GM21786 (cell line): ENCODE measurements around the gene KCNG3.
"Not testable (repeated sequence)": the region's sequence is repeated elsewhere in the genome, so short reads cannot be mapped to it uniquely, and the experiment has no call there.

ENCODE experiments used
- ATAC-seq: cut with Tn5 transposase; IDR thresholded peaks from one replicate; pipeline ENCODE4 v1.9.1; 2021; ENCODE audit not compliant: unreplicated experiment

The KCNG3 gene

DNA sequence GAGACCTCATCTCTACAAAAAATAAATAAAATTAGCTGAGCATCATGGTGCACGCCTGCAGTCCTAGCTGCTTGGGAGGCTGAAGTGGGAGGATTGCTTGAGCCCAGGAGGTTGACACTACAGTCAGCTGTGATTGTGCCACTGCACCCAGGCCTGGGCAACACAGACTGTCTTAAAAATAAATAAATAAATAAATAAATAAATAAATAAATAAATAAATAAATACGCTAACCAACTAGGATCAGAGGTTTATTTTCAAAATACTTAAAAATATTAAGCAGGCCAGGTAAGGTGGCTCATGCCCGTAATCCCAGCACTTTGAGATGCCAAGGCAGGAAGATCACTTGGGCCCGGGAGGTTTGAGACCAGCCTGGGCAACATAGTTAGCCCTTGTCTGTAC, 63.6 kb downstream of the KCNG3 start:
- no peak for ATAC-seq

DNA sequence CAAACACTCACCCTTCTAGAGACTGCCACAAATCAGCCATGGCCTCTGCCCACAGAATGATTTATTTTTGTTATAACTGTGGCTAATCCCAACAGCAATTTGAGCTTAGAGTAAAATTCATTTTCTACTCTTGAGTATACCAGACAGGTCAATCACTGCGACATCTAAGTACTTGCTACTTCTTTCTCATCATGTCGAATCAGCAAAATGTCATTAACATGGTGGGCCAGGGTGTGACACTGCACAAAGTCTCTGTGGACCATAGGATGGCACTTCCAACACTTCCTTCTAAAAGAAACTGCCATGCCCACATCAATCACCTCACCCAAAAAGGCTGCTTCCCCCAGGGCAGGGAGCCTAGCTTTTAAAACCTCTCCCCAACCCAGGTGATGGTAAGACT, 64.4 kb downstream of the KCNG3 start:
- ATAC-seq = no peak

DNA sequence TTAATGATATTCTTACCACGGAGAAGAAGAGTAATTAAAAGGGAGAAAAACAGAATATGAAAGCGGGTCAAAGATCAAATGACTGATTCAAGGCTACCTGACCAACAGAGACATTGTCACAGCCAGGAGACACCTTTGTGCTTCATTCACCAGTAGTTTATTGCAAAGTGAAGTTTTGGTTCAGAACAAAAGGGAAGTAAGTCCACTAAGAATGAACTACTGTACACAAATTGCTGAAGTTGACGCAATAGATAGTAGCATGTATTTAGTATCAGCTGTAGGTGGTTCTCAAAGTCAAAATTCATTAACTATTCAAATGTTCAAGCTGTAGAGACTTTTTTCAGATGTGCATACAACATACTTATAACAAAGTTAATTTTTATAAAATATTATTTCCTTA, 68.1 kb downstream of the KCNG3 start:
- no peak for ATAC-seq

DNA sequence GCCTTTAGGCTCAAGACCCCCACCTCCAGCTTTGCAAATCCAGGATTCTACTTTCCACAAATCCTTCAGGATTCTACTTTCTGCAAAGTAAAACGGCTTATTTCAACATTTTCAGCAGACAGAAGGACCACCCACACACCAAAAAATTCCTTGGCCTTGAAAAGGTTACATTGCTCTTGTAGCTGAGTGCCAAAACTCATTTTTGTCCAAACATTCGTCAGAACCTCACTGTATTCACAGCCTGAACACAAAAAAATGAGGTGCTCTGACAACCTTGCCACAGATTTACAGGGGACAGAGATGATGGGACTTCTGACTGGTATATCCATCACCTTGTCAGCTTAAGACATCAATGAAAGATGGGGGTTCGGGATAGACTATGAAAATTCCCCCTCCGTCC, 69.7 kb downstream of the KCNG3 start:
- ATAC-seq = no peak

DNA sequence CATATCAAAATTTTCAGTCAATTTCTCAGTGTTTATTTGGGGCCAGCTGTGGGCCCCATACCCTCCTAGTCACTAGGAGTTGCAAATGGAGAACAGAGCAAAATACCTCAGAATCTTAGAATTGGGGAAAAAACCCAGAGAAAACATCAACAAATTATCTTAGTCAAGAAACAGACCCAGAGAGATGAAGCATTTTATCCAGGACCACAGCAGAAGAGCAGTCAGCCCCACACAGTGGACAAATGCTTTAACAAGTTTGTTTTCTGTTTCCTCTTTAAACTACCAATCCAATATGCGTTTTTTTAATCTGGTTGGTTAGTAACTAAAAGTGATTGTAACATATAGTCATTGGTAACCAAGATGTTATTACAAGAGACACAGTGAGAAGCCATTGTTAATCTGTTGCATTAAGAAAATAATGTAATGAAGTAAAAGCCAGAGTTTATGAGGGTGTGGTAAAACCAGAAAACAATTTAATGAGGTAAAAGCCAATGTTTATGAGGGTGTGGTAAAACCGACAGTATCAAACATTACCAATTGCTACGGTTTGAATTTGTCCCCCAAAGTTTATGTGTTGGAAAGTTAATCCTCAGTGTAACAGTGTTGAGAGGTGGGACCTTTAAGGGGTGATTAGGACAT, 72.1 kb downstream of the KCNG3 start:
- no peak for ATAC-seq

DNA sequence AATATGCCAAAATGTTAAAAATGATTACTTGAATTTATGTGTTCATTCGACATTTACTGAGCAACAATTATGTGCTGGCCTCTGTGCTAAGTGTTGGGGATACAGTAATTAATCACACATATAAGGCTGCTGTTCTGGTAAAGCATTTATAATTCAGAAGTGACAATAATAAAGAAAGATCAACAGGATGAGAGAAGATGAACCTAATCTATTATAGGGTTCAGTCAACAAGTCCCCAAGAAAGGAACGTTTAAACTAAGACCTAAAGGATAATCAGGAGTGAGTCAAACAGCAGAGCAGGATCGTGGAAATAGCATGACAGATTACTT, 72.7 kb downstream of the KCNG3 start:
- ATAC-seq = no peak

DNA sequence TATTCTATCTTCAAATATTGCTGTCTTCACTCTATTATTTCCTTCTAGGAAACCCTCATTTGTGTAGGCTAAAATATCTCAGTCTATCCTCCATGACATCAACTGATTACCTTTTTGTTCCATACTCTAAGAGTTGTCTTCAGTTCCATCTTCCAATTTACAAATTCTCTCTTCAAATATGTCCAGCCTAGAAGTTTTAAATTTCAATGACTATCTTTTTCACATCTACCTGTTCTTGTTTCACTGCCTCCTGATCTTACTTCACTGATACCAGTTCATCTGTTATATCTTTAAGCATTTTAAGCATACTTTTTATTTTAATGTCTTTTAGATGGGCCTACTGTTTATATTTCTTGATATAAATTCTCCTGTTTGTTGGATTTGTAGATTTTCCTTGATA, 79.1 kb downstream of the KCNG3 start:
- ATAC-seq = no peak

DNA sequence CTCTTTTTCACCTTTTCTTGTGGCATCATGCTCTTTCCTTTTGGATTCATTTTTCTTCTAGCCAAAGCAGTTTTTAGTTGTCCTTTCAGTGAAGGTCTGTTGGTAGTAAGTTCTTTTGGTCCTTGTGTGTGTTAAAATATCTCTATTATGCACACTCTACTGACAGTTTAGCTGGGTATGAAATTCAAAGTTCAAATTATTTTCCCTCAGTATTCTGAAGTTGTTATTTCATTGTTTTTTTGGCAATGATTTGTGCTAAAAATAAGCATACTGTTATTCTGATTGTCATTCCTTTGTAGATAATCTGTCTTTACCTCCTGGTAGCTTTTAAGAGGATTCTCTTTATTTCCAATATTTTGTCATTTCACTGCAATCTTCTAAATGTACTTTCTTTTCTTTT, 79.6 kb downstream of the KCNG3 start:
- ATAC-seq = no peak

DNA sequence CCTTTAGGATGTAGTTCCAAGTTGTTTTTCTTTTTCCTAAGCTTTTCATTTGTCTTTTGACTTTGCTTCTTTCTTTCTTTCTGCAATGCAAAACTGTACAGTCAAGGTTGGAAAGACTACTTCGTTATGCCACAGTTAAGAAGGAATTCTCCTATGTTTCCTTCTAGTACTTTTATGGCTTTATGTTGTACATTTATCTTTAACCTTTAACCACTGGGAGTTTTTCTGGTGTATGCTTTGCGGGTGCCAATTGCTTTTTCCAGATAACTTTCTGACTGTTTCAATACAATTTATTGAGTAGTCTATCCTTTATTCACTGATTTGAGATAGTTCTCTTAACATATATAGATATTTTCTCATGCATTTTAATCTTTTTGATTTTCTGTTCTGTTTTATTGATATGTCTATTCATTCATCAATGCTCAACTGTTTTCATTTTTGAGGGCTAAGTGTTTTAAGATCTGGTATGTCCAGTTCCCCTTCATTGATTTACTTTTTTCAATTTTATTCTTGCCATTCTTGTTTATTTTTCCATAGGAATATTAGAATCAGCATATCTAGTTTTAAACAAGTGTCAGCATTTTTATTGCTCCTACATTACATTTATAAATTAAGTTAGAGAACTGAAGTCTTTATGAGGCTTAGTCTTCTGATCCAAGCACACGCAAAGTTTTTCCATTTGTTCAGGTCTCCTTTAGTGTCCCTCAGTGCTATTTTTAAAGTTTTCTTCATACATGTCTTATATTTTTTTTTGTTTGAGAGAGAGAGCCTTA, 82.9 kb downstream of the KCNG3 start:
- no peak for ATAC-seq

DNA sequence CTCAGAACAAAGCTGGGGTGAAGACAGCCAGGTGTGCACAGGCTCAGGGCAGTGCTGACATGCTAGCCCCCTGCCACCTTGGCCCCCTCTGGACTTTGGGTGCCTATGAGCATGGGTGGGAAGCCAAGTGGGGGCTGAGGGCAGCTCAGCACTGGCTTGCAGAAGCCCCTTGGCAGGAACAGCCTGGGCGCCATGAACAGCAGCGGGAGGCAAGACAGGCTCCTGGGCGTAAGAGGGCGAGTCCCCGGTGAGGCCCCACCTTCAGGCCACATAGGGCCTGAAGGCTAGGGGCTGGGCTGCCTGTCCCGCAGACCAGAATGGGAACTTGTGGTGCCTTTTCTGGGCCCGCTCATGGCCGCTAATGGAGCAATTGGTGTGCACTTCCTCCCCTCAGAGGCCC, 85.8 kb downstream of the KCNG3 start:
- no peak for ATAC-seq

DNA sequence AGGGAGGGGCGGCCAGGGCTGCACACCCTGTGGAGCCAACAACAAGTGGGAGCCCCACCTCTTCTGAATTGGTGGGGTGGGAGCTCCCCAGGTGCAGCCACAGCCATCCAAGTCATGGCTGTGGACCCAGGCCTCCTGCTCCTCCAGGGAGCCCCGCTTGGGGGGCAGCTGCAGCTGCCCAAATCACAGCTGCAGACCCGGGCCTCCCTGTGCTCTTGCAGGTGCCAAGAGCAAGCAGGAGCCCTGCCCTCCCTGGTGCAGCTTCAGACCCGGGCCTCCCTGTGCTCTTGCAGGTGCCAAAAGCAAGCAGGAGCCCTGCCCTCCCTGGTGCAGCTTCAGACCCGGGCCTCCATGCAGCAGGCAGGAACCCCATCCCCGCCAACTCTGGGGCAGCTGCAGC, 86.3 kb downstream of the KCNG3 start:
- ATAC-seq = no peak

DNA sequence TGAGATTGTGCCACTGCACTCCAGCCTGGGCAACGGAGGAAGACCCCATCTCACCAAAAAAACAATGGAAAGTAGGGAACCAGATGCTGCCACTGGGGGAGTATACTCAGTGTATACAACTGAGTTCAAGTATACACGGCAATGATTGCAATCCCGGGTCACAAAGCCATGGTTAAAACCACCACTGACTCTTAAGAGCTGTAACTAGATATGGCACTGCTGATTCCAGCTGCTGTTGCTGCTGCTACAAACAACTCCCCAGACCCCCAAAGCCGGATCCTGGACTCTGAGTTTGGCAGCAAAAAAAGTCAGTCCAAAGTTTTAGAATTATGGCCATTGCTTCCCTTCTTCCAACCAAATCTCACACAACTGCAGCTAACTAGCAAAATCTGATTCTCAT, 89.1 kb downstream of the KCNG3 start:
- no peak for ATAC-seq

DNA sequence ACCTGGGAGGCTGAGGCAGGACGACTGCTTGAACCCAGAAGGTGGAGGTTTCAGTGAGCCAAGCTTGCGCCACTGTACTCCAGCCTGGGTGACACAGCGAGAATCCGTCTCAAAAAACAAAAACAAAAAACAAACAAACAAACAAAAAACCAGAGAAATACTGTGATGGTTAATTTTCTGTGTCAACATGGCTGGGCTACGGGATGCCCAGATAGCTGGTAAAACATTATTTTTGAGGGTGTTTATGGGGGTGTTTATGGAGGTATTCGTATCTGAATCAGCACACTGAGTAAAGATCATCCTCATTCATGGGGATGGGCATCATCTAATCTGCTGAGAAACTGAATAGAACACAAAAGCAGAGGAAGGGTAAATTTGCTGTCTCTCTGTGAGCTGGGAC, 92.0 kb downstream of the KCNG3 start:
- ATAC-seq = no peak

DNA sequence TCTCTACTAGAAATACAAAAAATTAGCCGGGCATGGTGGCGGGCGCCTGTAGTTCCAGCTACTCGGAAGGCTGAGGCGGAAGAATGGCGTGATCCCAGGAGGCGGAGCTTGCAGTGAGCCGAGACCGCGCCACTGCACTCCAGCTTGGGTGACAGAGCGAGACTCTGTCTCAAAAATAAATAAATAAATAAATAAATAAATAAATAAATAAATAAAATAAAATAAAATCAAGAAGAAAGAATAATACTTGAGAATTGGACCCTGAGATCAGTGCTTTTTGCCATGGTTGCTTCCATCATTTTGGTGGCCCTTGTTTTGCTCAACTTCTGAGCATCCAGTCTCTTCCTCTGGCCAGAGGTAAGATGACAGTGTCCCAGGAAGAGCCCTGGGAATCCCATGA, 95.7 kb downstream of the KCNG3 start:
- ATAC-seq = not testable (repeated sequence)

DNA sequence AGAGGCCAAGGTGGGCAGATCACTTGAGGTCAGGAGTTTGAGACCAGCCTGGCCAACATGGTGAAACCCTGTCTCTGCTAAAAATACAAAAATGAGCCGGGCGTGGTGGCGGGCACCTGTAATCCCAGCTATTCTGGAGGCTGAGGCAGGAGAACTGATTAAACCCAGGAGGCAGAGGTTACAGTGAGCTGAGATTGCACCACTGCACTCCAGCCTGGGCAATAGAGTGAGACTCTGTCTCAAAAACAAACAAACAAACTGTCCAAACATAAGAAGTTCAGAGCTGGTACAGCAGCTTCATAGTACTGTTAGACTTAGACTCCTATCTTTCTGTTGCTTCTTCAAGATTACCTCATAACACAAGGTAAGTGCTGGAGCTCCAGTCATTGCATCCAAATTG, 100.5 kb downstream of the KCNG3 start:
- ATAC-seq = not testable (repeated sequence)

DNA sequence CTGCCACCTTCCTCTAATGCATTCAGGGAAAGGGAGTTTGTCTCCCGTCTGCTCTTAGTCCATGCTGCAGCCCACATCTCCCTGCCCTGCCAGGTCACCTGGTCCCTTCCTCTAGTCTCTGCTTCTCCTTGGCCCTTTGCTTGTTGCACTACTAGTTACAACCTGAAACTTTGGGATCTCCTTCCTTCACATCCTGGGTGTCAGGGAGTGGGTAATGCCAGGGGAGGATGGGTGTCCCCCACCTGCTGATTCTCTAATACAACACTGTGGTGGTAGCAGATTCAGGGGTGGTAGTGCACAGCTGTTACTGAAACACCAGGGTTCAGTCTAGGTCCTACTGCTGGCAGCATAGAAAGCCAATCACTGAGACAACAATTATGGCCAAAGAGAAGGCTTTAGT, 101.6 kb downstream of the KCNG3 start:
- ATAC-seq = no peak
